GM19043 (cell line): ENCODE measurements around the gene CCDC197.

Experiments
- ATAC-seq: cut with Tn5 transposase; IDR thresholded peaks from one replicate; pipeline ENCODE4 v1.9.1; 2021; ENCODE audit warnings: low read depth; ENCODE audit not compliant: unreplicated experiment

CCDC197 gene

GRCh38 chr14:93997082-93997481 is at the start of gene CCDC197:
CCDC197 (plus strand) TSS chr14:93997301; CDS start chr14:93998132, 831 bp downstream.
- no peak for ATAC-seq

GRCh38 chr14:93949511-93950075 is 47.5 kb upstream of the CCDC197 start:
- no peak for ATAC-seq

GRCh38 chr14:93950948-93951634 is 46.0 kb upstream of the CCDC197 start:
- ATAC-seq = no peak

GRCh38 chr14:93951635-93952540 is 45.2 kb upstream of the CCDC197 start:
- ATAC-seq = no peak

- no peak for ATAC-seq
Observed at GRCh38 chr14:93952829-93953228, 44.3 kb upstream of the CCDC197 start.

GRCh38 chr14:93953263-93953662 is 43.8 kb upstream of the CCDC197 start:
- ATAC-seq = no peak

GRCh38 chr14:93953739-93954515 is 43.2 kb upstream of the CCDC197 start:
- ATAC-seq = no peak

GRCh38 chr14:93954516-93954830 is 42.6 kb upstream of the CCDC197 start:
- ATAC-seq = no peak

- peak; percentile 36 for ATAC-seq
Observed at GRCh38 chr14:93954900-93955849, 41.9 kb upstream of the CCDC197 start.

GRCh38 chr14:93955850-93956481 is 41.1 kb upstream of the CCDC197 start:
- no peak for ATAC-seq

GRCh38 chr14:93956514-93957332 is 40.4 kb upstream of the CCDC197 start:
- ATAC-seq = no peak

- no peak for ATAC-seq
Observed at GRCh38 chr14:93957333-93957710, 39.8 kb upstream of the CCDC197 start.

GRCh38 chr14:93957751-93958566 is 39.1 kb upstream of the CCDC197 start:
- ATAC-seq = no peak

GRCh38 chr14:93958567-93959238 is 38.4 kb upstream of the CCDC197 start:
- ATAC-seq = no peak

GRCh38 chr14:93959239-93960107 is 37.6 kb upstream of the CCDC197 start:
- ATAC-seq = peak; percentile 56

GRCh38 chr14:93960108-93960475 is 37.0 kb upstream of the CCDC197 start:
- ATAC-seq = no peak
